ENCODE results near the gene COMMD6.

Gene COMMD6

GRCh38 chr13:75482070-75482819, 55.4 kb downstream of the COMMD6 start, which contains the start of gene TBC1D4:
TSS of gene TBC1D4 (minus strand) at chr13:75482169. CDS start at chr13:75481767, 402 bp downstream.
- no peak for DNase-seq (ENCODE audit: low read depth)

- no peak for DNase-seq (ENCODE audit: low read depth)
These were observed 56.2 kb downstream of the COMMD6 start for GRCh38 chr13:75481176-75482069.

GRCh38 chr13:75480671-75481175, 56.9 kb downstream of the COMMD6 start:
- no peak for DNase-seq (ENCODE audit: low read depth)

- no peak for DNase-seq (ENCODE audit: low read depth)
These were observed 58.4 kb downstream of the COMMD6 start for GRCh38 chr13:75479102-75479740.

- no peak for DNase-seq (ENCODE audit: low read depth)
These were observed 59.0 kb downstream of the COMMD6 start for GRCh38 chr13:75478659-75479058.
